ENCODE results near the gene TMEM69. TPM values are rescaled to one million over a fixed set of nuclear protein-coding genes. Genes with fewer than 3 reads are reported as not detected.
A peak's percentile ranks its signal among the peaks of the same experiment; 100 is the strongest.

TMEM69 gene, protein sequence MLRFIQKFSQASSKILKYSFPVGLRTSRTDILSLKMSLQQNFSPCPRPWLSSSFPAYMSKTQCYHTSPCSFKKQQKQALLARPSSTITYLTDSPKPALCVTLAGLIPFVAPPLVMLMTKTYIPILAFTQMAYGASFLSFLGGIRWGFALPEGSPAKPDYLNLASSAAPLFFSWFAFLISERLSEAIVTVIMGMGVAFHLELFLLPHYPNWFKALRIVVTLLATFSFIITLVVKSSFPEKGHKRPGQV
- total RNA-seq (2014; rRNA removed; shearing (Covaris generic)) = 21.5 and 23.4 TPM in 2 replicates

DNA sequence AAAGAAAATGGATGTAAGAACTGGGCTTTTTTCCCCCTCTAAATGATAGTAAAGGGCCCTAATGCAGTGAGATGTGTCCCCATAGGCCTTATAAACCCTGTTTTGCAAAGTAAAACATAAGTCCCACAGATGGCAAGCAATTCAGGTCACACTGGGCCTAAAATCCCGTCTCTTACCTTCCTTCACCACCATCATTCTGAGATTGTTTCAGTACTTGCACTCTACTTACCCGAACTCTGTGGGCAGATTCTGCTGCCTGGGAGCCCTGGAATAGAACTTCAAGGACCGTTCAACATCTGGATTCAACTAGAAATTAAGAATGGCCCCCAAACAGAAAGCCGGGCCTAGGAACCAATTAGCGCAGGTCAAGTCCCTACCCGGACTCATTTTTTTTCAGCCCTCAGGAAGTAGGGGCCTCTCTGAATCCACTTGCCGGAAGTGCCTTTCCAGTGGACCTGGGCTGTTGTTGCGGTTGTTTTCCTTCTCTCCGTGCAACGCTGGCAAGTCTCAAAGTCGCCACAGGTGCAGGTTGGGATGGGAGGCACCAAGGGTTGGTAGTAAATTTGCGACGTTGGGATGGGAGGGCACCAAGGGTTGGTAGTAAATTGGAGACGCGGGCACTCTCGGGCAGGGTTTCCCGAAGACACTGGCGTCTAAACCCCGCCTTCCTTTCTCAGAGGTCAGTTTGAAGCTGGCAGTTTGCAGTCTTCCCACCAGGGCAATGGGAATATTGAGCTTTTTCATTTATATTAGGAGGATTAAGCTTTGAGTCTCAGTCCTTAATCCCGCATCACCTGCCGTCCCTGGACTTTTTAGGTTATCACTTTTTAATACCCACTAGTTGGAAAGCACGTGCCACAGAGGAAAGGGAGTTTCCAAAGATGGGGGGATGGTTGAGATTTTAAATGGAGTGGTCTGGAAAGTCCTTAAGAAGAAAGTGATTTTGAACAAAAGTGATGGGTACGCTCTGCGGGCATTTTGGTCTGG, at the start of gene TMEM69:
Gene TMEM69 (plus strand): TSS at position 428 of the 987 bp plus-strand sequence. CDS start 2,888 bp downstream, outside the sequence.
- Histone ChIP-seq H3K9me3 (replicated peaks) (no peaks in the 10 kb centered on the region), H3K27ac (peak within 1 kb of the TSS; percentile 95), H3K4me3 (peak within 1 kb of the TSS; percentile 87), H3K36me3 (peaks cover 17% of the 10 kb centered on the region), H3K4me1 (replicated peaks) (peaks cover 7% of the 10 kb centered on the region), H3K27me3 (replicated peaks) (no peaks in the 10 kb centered on the region)
- peak; percentile 80 to 95 for DNase-seq (ENCODE audit: low read depth in 1 of 2, low spot score in 2 of 2)

DNA sequence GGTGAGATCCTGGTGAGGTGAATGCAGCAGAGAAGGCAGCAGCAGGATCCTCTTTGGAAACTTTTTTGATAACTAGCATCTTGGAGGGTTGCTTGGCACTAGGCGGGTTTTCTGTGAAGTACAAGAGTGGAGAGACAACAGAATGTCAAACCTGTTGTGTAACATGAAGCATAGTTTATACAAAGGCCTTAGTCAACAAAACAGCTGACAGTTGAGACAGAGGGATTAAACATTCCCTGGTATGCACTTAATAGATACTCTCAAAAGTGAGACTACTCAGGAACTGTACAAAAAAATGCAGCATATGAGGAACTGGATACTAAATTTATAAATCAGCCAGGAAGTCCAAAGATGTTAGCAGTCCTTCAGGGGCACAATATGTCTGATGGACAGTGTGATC, 47.7 kb upstream of the TMEM69 start:
- Histone ChIP-seq H3K4me1 (replicated peaks) (no peaks in the 10 kb centered on the region), H3K27ac (no peak overlapping the region), H3K4me3 (no peak overlapping the region), H3K36me3 (peaks cover 75% of the 10 kb centered on the region), H3K9me3 (replicated peaks) (no peaks in the 10 kb centered on the region), H3K27me3 (replicated peaks) (no peaks in the 10 kb centered on the region)
- DNase-seq (ENCODE audit: low read depth in 1 of 2, low spot score in 2 of 2) = no peak

DNA sequence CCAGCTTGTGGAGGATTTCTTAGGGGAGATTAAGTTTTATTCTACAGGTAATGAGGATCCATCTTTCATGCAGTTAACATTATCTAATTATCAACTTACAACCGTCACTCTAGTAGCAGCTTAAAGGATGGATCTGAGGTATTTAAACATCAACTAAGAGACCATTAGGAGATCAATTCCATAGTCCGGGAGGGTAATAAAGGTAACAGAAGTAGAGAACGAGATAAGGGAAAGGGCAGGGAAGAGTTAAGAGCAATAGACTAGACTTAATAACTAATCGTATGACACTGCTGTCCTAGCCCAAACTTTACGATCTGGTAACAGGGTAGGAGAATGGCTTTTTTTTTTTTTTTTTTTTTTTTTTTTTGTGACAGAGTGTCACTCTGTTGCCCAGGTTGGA, 44.7 kb upstream of the TMEM69 start:
- H3K27ac ChIP-seq = no peak overlapping the region
- no peaks in the 10 kb centered on the region for H3K27me3 ChIP-seq (replicated peaks)
- no peak for DNase-seq (ENCODE audit: low read depth in 1 of 2, low spot score in 2 of 2)
- peaks cover 58% of the 10 kb centered on the region for H3K36me3 ChIP-seq
- H3K4me3 ChIP-seq = no peak overlapping the region
- H3K9me3 ChIP-seq (replicated peaks) = no peaks in the 10 kb centered on the region
- 0 out of 2 replicates have a peak, but pooled peaks cover 4% of the 10 kb centered on the region for H3K4me1 ChIP-seq (replicated peaks)

DNA sequence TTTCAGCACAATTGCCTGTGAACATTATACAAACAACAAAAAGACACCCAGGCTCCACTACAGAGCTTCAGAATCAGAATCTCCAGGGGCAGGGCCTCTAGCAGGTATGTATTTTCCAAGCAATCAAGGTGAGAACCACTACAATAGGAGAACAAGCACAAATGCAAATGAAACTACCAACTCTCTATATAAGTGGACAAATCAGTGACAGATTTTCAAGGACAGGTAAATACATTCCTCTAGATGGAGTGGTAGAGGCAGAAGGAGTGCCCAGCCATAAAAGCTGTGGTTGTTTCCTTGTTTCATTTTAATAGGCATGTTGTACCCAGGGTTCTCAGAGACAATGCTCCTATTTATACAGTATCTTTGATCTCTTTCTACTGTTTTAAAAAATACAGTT, 44.0 kb upstream of the TMEM69 start:
- Histone ChIP-seq H3K4me1 (replicated peaks) (0 out of 2 replicates have a peak, but pooled peaks cover 4% of the 10 kb centered on the region), H3K9me3 (replicated peaks) (no peaks in the 10 kb centered on the region), H3K36me3 (peaks cover 57% of the 10 kb centered on the region), H3K4me3 (no peak overlapping the region), H3K27ac (no peak overlapping the region), H3K27me3 (replicated peaks) (no peaks in the 10 kb centered on the region)
- no peak for DNase-seq (ENCODE audit: low read depth in 1 of 2, low spot score in 2 of 2)

DNA sequence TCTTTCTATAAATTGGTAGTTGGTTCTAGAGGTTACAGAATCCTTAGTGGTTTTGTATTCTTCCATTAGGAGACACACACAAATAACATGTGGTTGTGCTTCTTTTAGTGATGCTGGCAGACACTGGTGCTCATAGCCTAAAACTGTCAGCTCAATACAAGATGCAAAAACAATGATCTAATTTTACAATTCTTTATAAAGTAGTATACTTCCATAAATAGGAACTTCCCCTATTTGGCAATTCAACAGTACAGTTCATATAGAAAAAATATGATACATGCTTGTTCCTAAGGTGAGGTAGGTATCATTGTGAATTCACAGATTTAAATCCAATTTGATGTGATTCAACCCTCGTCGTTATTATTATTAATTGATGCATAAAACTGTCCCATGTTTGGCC, 43.3 kb upstream of the TMEM69 start:
- Histone ChIP-seq H3K9me3 (replicated peaks) (no peaks in the 10 kb centered on the region), H3K27me3 (replicated peaks) (no peaks in the 10 kb centered on the region), H3K27ac (no peak overlapping the region), H3K4me3 (no peak overlapping the region), H3K36me3 (peaks cover 60% of the 10 kb centered on the region), H3K4me1 (replicated peaks) (0 out of 2 replicates have a peak, but pooled peaks cover 4% of the 10 kb centered on the region)
- no peak for DNase-seq (ENCODE audit: low read depth in 1 of 2, low spot score in 2 of 2)

DNA sequence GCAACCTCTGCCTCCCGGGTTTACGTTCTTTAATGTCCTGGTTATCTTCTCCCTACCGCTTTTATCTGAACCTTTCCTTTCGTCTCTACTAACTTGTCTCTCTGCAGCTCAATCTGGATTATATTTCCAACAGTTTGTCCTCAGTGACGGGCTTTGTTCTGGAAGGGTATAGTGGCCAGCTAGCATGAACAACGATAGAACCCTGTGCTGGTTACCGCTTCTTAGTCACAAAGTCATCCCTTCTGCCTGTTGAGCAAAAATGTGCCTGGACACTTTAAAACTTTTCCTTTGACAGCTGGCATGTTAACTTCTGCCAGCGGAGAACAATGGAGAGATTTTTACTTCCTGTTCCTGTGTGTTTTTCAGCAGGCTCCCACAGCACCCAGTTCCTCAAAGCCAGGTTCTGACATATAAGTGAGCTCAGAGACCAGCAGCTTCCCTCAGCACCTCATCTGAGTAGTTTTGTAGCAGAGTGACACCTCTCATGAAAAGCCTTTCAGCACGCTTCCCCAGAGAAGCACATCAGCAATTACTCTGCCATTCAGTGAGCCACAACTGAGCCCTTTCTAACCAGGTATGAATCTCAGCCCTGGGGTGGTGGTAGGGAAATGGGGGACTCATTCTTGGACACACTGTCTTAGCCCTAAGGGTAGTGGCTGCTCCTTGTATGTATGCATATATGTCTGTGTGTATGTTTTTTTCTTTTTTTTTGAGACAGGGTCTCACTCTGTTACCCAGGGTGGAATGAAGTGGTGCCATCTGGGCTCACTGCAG, 40.5 kb upstream of the TMEM69 start:
- Histone ChIP-seq H3K36me3 (peaks cover 63% of the 10 kb centered on the region), H3K27ac (no peak overlapping the region), H3K9me3 (replicated peaks) (no peaks in the 10 kb centered on the region), H3K4me3 (no peak overlapping the region), H3K4me1 (replicated peaks) (0 out of 2 replicates have a peak, but pooled peaks cover 4% of the 10 kb centered on the region), H3K27me3 (replicated peaks) (no peaks in the 10 kb centered on the region)
- no peak for DNase-seq (ENCODE audit: low read depth in 1 of 2, low spot score in 2 of 2)

DNA sequence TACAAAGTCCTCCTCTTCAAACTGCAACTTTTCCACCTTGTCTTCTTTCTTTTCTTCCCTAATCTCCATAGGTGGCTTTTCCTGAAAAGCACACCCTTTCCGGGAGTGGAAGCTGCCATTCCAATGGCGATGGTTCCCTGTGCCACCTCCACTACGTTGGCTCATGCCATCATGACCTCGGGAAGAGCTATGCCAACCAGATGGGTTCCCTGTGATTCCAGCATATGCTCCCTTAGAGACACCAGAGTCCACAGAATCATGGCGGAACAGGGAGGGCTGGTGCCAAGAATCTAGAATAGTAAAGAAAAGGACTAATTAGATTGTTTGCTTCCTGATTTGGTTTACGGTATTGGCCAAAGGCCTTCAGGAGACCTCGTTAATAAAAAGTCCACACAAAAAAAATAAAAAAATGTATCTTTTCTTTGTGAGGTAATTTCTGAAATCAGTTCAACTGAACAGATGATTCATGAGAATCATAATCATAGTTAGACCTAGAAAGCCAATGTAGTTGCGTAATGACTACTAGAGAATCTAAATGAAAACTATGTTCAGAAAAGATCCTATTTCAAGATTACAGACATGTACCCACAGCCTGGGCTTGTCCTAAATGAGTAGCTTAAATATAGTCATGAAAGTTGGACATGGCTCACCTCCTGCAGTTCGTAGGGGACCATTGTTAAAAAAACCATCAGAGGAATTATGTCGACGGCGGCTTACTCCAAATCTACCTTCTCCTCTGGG, 33.3 kb upstream of the TMEM69 start:
- no peak overlapping the region for H3K27ac ChIP-seq
- no peaks in the 10 kb centered on the region for H3K27me3 ChIP-seq (replicated peaks)
- H3K36me3 ChIP-seq = peaks cover 96% of the 10 kb centered on the region
- no peaks in the 10 kb centered on the region for H3K4me1 ChIP-seq (replicated peaks)
- H3K9me3 ChIP-seq (replicated peaks) = no peaks in the 10 kb centered on the region
- no peak overlapping the region for H3K4me3 ChIP-seq
- DNase-seq (ENCODE audit: low read depth in 1 of 2, low spot score in 2 of 2) = no peak

DNA sequence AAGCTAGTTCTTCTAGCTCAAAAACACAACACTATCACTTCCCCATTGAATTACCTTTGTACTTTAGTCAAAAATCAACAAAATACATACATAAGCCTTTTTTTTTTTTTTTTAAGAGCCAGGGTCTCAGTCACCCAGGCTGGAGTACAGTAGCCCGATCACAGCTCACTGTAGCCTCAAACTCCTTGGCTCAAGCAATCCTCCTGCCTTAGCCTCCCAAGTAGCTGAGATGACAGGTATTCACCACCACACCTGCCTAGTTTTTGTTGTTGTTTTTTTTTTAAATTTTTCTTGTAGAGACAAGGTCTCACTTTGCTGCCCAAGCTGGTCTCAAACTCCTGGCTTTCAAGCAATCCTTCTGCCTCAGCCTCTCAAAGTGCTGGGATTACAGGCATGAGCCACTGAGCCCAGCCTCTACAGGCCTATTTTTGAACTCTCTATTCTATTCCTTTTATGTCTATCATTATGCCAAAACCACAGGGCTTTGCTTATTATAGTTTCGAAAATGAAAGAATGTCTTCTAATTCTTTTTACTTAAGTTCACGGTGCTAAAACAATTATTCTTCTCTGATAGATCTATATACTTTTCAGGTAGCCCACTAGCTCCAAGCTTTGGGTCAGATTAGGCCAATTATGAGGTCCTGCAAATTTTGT, 31.3 kb upstream of the TMEM69 start:
- Histone ChIP-seq H3K4me1 (replicated peaks) (no peaks in the 10 kb centered on the region), H3K4me3 (no peak overlapping the region), H3K27me3 (replicated peaks) (no peaks in the 10 kb centered on the region), H3K27ac (no peak overlapping the region), H3K9me3 (replicated peaks) (no peaks in the 10 kb centered on the region), H3K36me3 (peaks cover 87% of the 10 kb centered on the region)
- no peak for DNase-seq (ENCODE audit: low read depth in 1 of 2, low spot score in 2 of 2)

DNA sequence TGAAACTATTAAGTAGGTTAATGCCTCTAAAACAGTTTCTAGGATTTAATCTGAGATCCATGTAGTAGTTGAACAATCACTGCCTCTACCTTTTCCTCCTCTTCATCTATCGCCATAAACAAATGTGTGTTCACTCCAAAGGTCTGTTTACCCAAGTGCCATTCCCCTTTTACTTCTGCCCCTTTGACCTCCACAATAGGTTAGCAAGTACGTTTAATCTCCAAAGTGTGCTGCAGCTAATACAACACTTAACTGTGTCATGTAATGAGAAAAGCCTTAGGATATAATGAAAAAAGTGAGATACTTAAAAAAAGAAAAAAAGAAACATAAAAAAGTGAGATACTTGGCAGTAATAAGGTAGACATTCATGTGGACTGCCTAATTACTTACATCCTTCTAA, 29.8 kb upstream of the TMEM69 start:
- H3K27me3 ChIP-seq (replicated peaks) = no peaks in the 10 kb centered on the region
- DNase-seq (ENCODE audit: low read depth in 1 of 2, low spot score in 2 of 2) = no peak
- no peaks in the 10 kb centered on the region for H3K4me1 ChIP-seq (replicated peaks)
- no peak overlapping the region for H3K4me3 ChIP-seq
- H3K27ac ChIP-seq = no peak overlapping the region
- H3K9me3 ChIP-seq (replicated peaks) = no peaks in the 10 kb centered on the region
- H3K36me3 ChIP-seq = peaks cover 74% of the 10 kb centered on the region

DNA sequence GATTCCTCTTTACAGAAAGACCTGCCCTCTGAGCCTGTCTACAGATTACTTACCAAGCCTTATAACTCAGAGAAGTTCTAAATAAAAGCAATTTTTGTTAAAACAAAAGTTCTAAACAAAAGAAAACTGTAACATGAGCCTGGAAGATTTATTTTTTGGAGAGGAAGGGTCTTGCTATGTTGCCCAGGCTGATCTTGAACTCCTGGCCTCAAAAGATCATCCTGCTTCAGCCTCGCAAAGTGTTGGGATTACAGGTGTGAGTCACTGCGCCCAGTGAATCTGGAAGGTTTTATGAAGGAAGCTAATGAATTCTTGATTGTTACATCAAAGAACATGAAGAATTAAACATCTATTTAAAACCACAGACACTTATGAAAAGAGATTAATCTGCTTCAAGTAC, 28.8 kb upstream of the TMEM69 start:
- Histone ChIP-seq H3K27me3 (replicated peaks) (no peaks in the 10 kb centered on the region), H3K27ac (no peak overlapping the region), H3K9me3 (replicated peaks) (no peaks in the 10 kb centered on the region), H3K4me3 (no peak overlapping the region), H3K4me1 (replicated peaks) (no peaks in the 10 kb centered on the region), H3K36me3 (peaks cover 66% of the 10 kb centered on the region)
- no peak for DNase-seq (ENCODE audit: low read depth in 1 of 2, low spot score in 2 of 2)

DNA sequence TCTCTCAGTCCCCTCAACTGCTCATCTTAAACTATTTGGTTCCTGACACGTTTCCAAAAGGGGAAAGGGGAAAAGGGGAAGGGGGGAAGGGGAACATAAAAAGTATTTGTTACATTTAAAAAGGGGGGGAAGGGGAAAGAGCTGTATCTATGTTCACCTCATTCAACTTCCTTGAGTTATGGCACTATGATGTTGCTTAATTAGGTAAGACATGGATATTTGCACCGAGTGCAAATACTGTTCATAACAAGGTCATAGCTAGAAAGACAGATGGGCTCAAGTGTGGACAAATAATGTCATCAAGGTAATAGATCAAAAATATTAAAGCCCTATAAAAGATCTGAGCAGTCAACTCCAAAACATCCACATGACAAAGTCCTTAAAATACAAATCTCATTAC, 27.6 kb upstream of the TMEM69 start:
- H3K4me3 ChIP-seq = no peak overlapping the region
- DNase-seq (ENCODE audit: low read depth in 1 of 2, low spot score in 2 of 2) = no peak
- H3K4me1 ChIP-seq (replicated peaks) = no peaks in the 10 kb centered on the region
- peaks cover 55% of the 10 kb centered on the region for H3K36me3 ChIP-seq
- H3K27me3 ChIP-seq (replicated peaks) = no peaks in the 10 kb centered on the region
- H3K27ac ChIP-seq = no peak overlapping the region
- H3K9me3 ChIP-seq (replicated peaks) = no peaks in the 10 kb centered on the region

DNA sequence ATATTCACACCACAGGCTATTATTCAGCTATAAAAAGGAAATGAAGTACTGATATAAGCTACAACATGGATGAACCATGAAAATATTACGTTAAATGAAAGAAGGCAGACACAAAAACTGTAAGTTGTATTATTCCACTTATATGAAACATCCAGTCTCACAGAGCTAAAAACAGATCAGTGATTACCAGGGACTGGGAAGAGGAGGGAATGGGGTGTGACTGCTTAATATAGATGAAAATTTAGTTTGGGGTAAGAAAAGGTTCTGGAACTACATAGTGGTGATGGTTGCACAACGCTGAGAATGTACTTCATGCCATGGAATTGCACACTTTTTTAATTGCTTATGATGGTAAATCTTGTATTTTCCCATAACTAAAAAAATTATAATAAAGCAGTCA, 21.1 kb upstream of the TMEM69 start:
- Histone ChIP-seq H3K36me3 (peaks cover 8% of the 10 kb centered on the region), H3K27ac (no peak overlapping the region), H3K4me3 (no peak overlapping the region), H3K4me1 (replicated peaks) (peaks cover 18% of the 10 kb centered on the region), H3K9me3 (replicated peaks) (no peaks in the 10 kb centered on the region), H3K27me3 (replicated peaks) (no peaks in the 10 kb centered on the region)
- no peak for DNase-seq (ENCODE audit: low read depth in 1 of 2, low spot score in 2 of 2)
